NOMO-1 treated with DMSO at 0.1 percent for 48 hours (cell line): ENCODE measurements around the gene PTCRA.
"Not testable (repeated sequence)": the region's sequence is repeated elsewhere in the genome, so short reads cannot be mapped to it uniquely, and the experiment has no call there.

Experiments
- DNase-seq: peaks from one replicate; lab custom pipeline; 2025; ENCODE audit not compliant: unreplicated experiment; lab: John Stamatoyannopoulos, UW

Gene PTCRA

DNA sequence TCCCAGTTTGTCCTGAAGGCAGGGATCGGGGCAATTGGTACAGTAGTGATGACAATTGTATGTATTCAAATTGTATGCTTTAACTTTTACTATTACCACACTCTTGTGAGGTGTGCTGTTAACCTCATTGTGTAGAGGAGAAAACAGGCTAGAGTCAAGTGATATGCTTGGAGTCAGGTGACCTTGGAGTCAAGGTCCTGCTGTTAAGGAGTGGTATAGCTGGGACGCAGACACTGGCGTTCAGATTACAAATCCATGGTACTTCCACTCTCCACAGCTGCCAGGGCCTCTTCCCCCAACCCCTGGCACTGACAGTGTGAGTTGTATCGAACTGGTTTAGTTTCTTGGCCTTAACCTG is 23.9 kb downstream of the PTCRA start:
- no peak for DNase-seq

DNA sequence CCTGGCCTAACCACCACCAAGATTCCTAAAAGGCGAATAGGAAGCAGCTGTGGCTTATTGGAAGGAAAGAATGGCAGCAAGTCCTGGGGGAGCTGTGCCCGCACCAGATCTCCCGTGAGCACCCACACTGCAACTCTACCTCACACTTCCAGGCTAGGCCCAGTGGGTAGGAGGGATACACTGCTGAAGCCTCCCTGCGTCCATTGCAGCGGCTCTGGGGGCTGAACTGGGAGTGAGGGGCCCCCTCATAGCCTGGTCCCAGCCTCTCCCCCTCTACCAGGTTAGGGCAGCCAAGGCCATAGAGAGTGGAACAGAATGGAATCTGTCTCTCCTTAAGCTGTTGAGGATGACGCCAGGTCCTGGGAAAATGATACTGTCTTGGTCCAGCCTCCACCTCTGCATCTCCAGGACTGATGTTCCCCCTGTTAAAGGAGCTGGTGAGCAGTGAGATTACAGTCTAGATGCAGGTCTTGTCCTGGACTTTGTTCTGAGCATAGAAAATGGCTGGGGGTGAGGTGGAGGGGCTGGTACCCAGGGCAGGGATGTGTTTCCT is 24.7 kb downstream of the PTCRA start:
- DNase-seq, result no peak

DNA sequence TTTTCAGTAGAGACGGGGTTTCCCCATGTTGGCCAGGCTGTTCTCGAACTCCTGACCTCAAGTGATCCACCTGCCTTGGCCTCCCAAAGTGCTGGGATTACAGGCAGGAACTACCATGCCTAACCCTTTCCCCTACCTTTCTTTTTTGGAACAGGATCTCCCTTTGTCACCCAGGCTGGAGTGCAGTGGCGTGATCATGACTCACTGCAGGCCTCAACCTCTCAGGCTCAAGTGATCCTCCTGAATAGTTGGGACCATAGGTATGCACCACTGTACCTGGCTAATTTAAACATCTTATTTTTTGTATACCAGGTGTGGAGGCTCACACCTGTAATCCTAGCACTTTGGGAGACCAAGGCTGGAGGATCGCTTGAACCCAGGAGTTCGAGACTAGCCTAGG is 25.5 kb downstream of the PTCRA start:
- DNase-seq, result not testable (repeated sequence)

DNA sequence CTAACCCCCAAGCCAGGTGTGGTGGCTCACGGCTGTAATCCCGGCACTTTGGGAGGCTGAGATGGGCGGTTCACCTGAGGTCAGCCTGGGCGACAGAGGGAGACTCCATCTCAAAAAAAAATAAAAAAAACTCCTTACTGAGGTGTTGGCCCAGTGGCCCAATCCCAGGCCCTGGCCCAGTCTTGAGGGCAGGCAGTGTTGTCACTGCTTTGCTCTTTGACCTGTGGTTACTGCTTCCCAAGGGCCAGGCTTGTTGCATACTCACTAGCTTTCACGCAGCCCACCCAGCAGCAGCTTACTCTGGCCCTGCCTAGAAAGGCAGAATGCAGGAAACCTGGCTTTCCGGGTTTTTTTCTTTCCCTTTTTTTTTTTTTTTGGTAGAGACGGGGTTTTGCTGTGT is 26.6 kb downstream of the PTCRA start:
- DNase-seq, result no peak

DNA sequence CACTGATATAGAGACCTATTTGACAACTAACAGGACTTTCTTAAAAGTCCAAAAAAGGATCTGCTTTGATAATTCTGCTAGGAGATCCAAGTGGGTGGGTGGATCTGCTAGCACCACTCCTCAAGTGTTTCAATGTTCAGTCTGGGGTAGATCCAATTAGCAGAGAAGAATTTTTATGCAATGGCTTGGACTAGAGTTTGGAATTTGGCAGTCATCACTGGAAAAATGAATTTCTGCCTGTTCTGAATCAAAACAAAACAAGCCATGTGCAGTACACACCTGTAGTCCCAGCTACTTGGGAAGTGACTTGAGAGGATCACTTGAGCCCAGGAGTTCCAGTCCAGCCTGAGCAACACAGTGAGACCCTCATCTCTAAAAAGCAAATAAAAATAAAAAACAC is 32.1 kb downstream of the PTCRA start:
- DNase-seq, result no peak

DNA sequence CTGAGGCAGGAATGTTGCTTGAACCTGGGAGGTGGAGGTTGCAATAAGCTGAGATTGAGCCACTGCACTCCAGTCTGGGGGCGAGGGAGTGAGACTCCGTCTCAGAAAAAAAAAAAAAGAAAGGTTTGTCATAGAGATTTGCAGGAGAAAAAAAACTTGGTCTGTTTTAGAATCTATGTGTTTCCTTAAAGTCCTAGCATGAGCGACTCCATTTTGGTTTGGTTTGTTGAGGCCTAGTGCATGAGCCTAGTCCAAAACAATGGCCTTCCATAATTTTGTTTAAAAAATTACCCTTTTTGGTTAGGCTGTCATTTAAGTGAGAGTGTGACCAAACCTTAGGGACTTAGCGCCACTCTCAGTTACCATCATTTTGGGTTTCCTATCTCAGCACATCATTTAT is 36.5 kb downstream of the PTCRA start:
- no peak for DNase-seq

DNA sequence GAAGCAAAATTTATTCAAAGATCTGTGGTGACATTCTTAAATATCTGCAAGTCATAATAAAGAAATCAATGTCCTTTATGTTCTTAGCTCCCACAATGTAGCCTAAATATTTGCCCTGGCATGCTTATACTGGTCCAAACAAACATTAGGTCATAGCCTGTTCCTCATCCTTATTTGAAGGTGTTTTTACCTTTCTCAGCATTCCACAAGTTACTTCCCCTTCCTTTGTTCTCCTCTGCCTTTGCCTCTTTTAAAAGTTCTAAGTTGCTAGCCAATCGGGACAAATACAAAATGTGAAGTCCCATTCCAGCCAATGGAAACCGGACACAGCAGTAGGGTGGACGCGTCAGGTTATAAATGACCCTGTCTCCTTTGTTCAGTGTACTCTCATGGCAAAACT is 38.6 kb downstream of the PTCRA start:
- not testable (repeated sequence) for DNase-seq

DNA sequence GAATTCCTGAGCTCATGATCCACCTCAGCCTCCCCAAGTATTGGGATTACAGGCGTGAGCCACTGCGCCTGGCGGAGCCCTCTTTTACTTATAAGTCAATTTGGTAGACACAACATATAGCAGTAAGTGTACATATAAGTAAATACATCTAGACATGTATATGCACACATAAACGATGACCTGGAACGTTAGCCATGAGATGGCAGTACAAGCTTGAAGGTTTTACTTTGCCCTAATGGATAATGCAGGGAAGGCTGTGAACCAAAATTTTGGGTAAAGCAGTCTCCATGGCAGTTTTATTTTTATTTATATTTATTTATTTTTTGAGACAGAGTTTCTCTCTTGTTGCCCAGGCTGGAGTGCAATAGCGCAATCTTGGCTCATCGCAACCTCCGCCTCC is 42.3 kb downstream of the PTCRA start:
- no peak for DNase-seq

DNA sequence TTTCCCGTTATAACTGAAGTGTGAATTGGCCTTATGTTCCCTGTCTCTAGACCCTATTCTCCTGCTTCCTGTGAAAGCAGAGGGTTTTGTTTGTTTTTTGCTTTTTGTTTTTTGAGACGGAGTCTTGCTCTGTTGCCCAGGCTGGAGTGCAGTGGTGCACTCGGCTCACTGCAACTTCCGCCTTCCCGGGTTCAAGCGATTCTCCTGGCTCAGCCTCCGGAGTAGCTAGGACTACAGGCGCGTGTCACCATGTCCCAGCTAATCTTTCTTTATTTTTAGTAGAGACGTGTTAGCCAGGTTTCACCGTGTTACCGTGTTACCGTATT is 44.0 kb downstream of the PTCRA start:
- DNase-seq, result no peak

DNA sequence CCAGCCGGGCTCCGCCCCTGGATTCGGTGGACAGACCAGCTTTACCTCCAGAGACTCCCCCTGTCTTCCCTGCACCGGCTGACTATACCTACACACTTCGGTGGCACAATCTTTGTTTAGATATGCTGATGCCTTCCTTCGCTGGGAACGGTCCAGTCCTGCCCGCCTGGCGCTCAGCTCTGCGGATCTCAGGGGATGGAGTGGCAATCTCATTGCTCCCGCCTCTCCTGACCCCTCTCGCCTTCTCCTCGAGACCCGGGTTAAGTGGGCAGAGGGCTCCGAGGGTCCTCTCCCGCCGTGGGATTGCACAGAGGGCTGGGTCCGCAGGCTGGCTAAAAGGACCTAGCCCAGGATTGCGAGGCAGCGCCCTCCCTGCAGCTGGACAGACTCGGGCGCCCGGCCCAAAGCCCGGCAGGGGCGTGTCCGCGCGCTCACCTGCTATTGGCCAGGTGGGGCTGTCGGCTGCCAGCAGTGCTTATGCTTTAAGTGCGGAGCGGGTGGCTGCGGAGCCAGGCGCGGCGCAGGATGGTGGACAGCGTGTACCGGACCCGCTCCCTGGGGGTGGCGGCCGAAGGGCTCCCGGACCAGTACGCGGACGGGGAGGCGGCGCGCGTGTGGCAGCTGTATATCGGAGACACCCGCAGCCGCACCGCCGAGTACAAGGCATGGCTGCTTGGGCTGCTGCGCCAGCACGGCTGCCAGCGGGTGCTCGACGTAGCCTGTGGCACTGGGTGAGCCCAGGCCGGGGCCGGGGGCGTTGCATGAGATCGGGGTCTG is 44.6 kb downstream of the PTCRA start, which contains the start of gene GNMT:
Gene GNMT, plus strand, starts transcription at position 512 of the 777 bp plus-strand sequence. Its CDS starts 14 bp downstream, at position 526.
- DNase-seq, result no peak

DNA sequence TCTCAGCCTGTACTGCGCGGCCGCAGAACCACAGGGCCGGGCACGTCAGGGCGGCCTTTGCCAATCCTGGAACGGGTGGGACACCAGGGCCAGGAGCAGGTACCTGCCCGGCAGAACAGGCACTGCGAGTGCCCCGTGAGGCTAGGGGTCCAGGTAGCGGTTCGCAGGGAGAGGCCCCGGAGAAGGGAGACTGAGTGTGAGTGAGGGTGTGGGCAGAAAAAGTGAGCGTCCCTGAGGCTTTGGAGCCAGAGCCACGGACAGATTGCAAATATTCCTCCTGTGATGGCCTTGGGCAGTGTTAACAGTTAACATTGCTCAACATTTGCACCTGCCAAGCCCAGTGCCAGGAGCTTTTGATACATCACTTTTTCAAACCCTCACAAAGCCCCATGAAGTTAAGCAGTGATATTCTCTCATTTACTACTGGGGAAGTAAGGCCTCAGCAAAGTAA is 45.2 kb downstream of the PTCRA start:
- no peak for DNase-seq

DNA sequence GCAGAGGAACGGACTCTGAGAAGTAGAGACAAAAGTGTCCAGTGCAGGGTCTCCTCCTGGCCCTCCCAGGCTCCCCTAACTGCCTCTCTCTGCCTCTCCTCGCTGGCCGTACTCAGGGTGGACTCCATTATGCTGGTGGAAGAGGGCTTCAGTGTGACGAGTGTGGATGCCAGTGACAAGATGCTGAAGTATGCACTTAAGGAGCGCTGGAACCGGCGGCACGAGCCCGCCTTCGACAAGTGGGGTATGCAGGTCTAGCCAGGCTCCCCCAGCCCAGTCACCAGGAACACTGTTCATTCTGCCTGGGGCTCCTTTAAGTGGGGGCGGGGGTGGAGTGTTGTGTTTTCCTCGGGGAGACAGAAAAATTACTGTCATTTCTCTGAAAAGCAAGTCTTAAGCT is 46.2 kb downstream of the PTCRA start:
- DNase-seq, result no peak

DNA sequence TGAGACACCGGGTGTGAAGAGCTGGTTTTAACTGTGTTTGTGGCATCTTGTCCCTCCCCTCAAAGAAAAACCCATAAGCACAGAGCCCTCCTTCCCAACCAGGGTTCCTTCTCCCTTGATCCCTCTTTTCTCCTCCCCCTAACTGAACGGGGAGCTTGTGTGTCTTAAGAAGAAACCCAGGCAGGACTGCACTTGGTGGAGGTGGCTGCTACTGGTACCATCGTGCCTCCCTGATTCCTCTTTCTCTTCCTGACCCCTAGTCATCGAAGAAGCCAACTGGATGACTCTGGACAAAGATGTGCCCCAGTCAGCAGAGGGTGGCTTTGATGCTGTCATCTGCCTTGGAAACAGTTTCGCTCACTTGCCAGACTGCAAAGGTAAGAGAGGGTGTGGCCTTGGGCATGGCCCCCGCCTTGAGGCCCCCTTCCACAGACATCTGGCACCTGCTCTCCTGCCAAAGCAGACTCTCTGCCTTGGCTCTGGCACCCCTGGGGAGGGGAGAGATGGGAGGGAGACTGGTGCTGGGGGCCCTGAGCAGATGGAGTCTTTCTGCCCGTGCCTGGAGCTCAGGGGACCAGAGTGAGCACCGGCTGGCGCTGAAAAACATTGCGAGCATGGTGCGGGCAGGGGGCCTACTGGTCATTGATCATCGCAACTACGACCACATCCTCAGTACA is 46.8 kb downstream of the PTCRA start:
- DNase-seq, result no peak

DNA sequence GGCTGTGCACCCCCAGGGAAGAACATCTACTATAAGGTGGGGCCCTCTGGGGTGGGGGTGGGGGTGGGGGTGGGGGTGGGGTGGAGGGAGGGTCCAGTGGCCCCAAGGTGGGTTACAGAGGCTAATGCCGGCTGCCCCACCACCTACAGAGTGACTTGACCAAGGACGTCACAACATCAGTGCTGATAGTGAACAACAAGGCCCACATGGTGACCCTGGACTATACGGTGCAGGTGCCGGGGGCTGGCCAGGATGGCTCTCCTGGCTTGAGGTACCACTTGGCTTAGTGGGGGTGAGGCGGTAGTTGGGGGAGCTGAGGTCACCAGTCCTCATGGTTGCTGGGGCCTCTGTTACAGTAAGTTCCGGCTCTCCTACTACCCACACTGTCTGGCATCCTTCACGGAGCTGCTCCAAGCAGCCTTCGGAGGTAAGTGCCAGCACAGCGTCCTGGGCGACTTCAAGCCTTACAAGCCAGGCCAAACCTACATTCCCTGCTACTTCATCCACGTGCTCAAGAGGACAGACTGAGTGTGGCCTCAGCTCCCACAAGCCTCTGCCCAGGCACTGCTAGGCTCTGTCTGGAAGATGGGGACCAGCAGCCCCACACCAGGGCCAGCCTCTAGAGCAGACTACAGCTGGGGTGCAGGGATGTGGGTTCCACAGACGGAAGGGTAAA is 47.5 kb downstream of the PTCRA start:
- DNase-seq, result no peak

DNA sequence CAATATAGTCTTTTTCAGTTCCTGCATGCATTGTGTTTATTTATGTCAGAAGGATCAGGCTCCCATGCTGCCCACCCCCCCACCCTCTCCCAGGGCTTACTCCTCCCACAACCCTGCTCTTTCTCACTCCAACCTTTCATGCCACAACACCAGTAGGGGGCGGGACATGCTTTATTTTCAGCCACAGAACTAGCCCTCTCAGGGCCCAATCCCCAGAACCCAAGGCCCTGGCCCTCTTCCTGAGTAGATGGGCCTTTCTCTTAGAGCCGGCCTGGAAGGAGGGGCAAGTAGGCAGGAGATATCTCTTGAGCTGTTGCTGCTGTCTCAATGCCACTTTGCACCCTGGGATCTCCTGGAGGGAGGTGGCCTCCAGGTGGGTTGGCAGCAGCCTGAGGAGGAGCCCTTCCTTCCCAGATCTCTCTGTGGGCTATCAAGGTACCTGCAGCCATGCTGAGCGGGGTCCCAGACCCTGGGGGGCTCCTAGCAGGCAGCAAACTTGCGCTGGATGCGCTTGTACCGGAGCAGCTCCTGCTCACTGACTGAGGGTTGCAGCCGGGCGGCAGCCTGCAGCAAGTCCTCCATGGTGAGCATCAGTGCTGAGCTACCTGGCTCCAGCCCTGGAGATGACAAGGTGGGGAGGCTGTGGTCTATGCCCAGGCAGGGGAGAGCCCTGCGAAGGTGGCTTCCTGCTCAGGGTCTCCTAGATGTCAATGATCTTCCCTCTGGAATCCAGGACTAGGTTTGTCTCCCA is 48.2 kb downstream of the PTCRA start:
- peak; percentile 31 for DNase-seq

DNA sequence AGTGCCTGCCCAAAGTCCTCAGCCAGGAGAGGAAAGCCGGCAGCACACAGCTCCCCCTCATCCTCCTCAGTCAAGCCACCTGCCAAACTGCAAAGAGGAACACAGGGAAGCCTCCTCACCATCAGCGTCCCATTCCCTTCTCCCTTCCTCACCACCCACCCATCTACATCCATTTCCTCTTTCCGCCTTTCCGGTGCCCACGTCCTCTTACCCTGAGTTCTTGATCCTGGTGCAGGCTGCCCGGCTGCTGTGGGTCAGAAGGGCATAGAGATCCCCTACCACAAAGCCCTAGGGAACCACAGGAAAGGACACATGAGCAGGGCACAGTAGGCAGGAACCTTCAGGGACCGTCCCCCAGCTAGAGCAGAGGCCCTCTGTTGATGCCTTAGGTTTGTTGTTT is 50.7 kb downstream of the PTCRA start:
- DNase-seq, result no peak

DNA sequence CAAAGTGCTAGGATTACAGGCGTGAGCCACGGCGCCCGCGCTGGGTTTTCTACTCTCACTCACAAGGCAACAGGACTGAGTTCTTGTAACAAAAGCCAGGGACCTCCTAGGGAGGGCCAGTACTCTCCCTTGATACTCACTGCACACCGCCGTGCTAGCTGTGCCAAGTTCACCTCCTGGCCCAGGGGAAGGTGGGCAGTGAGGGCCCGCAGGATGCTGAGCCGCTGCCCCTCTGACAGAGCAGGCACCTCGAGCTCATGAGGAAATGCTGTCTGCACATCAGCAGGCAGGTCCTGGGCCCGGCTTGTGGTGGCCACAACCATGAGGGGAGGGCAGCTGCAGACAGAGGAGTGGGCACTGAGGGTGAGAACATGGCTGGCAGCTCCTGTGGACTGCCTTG is 51.4 kb downstream of the PTCRA start:
- no peak for DNase-seq

DNA sequence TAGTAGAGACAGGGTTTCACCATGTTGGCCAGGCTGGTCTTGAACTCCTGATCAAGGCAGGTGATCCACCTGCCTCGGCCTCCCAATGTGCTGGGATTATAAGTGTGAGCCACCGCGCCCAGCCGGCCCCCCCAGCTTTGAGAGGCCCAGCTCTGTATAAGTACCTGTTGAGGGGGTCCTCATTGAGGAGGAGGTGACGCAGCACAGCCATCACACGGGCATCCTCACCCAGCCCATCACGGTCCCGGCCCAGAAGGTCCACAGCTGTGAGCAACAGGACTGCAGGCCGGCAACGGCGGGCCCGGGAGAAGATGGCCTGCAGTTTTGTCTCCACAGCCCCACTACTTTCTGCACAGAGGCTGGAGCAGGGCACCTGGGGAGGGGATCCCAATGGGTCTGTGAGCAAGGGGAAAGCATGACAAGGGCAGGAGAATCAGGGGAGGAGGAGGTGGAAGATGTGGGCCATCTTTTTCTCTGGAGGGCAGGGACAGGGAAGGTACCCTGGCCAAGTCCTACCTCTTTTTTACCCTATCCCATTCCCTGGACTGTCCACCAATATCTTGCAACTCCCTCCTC is 52.4 kb downstream of the PTCRA start:
- DNase-seq, result no peak

DNA sequence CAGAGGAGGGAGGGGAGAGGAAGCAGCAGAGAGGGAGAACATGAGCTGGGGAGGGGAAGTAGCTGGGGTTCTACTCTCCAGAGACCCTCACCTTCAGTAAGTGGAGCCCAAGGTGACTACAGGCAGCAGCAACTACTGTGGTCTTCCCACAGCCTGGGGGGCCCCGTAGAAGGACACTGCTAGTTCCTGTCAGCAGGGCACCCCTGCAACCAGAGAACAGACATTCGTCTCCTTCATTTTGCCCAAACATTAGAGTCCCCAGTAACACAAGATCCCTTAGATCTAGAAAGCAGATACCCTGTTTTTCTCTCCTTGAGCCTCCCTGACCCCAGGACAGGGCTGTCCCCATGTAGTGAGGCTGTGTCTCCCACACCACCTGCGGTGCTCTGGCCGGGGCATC is 52.9 kb downstream of the PTCRA start:
- no peak for DNase-seq

DNA sequence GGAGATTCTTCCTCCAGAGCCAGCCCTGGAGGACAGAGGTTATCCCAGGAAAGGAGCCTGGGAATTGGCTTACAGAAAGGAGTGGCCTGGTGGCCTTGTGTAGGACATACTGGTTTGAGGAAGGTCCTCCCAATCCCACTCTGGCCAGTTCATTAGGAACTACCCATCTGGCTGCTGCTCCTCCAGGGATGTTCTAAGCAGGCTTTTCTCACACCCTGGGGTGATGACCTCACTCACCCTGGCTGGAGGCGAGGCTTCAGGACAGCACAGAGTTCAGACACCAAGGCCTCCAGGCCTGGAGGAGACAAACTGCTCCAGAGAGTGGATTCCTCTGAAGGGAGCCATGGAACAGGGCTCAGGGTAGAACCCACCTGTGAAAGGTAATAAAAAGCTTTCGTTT is 53.6 kb downstream of the PTCRA start:
- no peak for DNase-seq

DNA sequence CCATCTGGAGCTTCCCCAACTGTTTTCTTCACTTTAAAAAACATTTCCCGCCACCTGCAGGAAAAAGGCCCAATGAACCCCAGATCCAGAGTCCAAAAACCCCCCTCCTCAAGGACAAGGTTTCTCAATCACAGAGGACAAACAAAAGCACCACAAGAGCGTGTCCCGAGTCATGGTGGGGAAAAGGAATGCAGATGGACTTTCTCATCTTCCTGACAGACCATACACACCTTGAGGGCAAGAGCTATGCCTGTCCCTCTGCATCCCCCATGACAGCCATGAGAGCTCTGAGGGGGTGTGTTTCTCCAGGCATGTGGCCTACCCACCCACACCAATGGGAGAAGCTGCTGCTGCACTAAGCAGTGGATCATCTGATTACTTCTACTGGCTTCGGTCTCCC is 54.1 kb downstream of the PTCRA start:
- no peak for DNase-seq
